Glomerular visceral epithelial cell (primary cell): ENCODE results near the gene LIPT2.
A peak's percentile ranks its signal among the peaks of the same experiment; 100 is the strongest.
"Not testable (repeated sequence)": the region's sequence is repeated elsewhere in the genome, so short reads cannot be mapped to it uniquely, and the experiment has no call there.

ENCODE experiments used
- DNase-seq: peaks from one replicate; pipeline ENCODE4 v3.0.0-alpha.2; 2016; ENCODE audit errors: extremely low spot score

Gene LIPT2

GRCh38 chr11:74492974-74493790 lies at the start of gene LIPT2:
Gene LIPT2 (minus strand): TSS chr11:74493724. CDS start chr11:74493703, 21 bp downstream.
- DNase-seq = peak; percentile 97

DNA sequence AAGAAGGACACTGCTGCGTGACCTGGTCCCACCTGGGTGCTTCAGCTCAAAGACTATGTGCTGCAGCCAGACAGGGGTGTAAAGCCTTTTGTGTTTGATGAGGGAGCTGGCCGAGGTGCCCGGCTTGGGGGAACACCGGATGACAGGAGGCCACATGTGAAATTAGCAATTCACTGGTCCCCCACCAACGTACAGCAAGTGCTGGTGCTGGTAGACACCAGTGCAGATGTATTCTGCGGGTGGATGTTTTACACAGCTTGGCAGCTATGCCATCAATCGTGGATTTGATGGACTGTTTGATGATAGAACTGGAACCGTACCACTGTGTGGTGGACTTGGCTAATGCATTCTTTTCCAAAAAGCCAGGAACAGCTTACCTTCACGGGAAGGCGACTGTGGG lies 47.9 kb upstream of the LIPT2 start:
- no peak for DNase-seq

GRCh38 chr11:74540270-74540669 lies 46.7 kb upstream of the LIPT2 start:
- no peak for DNase-seq

GRCh38 chr11:74538680-74539079 lies 45.2 kb upstream of the LIPT2 start:
- no peak for DNase-seq

DNA sequence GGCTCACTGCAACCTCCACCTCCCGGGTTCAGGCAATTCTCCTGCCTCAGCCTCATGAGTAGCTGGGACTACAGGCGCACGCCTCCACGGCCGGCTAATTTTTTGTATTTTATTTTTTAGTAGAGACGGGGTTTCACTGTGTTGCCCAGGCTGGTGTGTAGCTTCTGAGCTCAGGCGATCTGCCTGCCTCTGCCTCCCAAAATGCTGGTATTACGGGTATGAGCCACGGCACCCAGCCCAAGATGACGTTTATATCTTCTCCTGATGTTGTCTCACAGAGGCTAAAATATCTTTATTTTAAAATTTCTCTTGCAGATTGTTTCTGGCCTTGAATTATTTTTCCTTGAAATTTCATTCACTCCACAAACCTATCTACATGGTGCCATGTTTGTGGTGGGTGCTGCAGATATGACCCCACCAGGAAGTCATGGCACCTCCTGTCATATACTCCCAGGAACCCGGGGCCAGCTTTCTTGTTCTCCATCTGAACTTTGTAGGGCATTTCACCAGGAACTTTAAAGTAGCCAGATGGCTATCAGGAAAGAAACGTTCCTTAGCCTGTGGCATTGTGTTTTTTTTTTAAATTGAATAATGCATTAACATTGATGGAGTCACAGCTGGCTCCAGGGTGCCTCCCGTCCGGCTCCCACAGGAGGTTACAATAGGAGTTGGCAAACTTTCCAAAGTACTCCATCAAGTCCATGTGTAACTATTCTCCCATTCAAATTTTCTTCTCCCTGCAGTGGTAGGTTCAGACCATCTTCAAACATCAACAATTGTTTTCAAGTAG lies 42.0 kb upstream of the LIPT2 start:
- no peak for DNase-seq

- not testable (repeated sequence) for DNase-seq
These were observed 41.4 kb upstream of the LIPT2 start for GRCh38 chr11:74534946-74535275.

GRCh38 chr11:74534216-74534945 lies 40.9 kb upstream of the LIPT2 start:
- DNase-seq = no peak

- DNase-seq = no peak
These were observed 39.9 kb upstream of the LIPT2 start for GRCh38 chr11:74533421-74533820.

- DNase-seq = no peak
These were observed 39.1 kb upstream of the LIPT2 start for GRCh38 chr11:74532501-74533246.

DNA sequence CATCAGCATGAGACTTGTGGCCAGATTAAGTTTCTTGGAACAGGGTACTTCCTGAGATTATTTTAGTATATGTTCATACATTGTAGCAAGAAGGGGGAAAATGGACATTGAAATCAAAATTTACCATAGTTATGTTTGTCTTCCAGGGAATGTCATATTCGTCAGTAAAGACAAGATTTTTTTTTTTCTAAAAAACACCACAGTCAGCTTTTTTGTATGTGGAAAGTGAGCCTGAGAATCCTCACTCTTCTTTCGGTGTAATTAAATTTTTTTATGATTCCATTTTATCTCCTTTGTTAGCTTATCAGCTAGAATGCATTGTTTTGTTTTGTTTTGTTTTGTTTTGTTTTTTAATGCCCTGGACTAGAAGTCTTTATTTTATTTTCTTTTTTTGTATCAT lies 31.5 kb upstream of the LIPT2 start:
- no peak for DNase-seq

GRCh38 chr11:74524501-74524900 lies 31.0 kb upstream of the LIPT2 start:
- DNase-seq = no peak

DNA sequence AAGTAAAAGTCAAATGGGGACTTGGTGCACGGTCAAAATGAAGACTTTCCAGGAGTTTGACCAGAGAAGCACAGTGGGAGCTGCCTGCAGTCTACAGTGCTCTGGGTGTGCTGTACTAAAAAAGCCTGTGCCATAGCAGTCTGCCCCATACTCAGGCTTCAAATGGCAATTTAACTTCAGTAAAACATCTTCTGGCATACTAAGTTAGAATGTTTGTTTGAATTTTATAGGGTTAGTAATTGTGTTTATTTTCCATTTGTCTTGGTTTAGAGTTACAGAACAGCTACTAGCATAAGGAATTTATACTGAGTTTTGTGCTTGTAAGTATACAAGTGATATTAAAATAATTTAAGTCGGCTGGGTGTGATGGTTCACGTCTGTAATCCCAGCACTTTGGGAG lies 29.3 kb upstream of the LIPT2 start:
- DNase-seq = no peak

GRCh38 chr11:74521666-74522252 lies 28.2 kb upstream of the LIPT2 start:
- no peak for DNase-seq

DNA sequence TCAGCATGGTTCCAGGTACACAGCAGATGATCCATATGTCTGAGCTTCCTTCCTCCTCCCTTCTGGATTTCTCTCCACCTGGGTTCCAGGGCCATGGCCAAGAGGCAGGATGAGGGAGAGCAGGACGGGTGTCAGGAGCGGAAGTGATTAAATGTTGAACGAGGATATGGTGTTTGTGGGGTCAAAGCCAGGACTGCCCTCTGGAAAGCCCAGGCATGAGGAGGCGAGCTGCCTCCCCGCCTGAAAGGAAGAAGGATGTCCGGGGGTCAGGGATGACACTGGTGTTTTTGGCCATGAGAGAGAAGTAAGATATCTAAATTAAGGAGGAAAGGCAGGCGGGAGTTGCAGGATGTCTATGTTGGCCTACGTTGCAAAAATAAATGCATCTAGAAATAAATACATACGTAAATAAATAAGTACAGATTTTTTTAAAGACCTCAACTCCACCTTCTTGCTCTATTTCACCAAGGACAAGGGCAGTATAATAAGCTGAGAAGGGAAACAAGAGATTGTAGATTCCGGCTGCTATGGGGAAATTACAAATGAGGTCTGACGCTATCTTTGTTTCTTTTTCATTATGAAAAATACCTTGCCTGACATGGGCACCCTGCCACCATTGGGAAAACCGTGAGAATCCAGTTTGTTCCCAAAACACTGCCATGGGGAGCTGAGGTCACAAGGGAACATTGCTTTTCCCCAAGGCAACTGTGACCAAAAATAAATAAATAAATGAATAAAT lies 27.6 kb upstream of the LIPT2 start:
- DNase-seq = no peak

GRCh38 chr11:74520316-74520715 lies 26.8 kb upstream of the LIPT2 start:
- no peak for DNase-seq

- no peak for DNase-seq
These were observed 26.2 kb upstream of the LIPT2 start for GRCh38 chr11:74519710-74520109.

DNA sequence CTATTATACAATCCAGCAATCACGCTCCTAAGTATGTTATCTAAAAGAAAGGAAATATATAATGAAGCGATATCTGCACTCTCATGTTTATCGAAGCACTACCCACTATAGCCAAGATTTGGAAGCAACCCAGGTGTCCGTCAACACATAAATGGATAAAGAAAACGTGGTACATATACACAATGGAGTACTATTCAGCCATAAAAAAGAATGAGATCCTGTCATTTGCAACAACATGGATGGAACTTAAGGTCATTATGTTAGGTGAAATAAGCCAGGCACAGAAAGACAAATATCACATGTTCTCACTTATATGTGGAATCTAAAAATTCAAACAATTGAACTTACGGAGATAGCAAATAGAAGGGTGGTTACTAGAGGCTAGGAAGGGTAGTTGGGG lies 24.1 kb upstream of the LIPT2 start:
- DNase-seq = not testable (repeated sequence)

- DNase-seq = no peak
These were observed 14.1 kb upstream of the LIPT2 start for GRCh38 chr11:74507582-74507981.

DNA sequence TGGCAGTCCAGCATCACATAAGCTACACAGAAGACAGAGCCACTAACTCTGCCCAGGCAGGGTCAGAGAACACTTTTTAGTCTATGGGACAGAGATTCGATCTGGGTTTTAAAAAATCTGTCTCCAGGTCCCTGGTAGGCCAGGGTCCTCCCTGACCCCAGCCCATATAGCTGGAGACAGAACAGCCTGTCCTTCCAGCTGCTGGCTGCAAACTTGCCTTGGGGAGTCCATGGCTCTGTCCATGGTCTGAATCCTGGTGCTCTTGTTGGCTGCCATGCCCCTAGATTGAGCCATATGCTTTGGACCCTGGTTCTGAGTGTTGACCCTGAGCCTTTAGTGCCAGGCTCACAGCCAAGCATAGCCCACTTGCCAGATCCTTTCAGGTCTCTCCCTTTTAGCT lies 13.3 kb upstream of the LIPT2 start:
- DNase-seq = no peak

DNA sequence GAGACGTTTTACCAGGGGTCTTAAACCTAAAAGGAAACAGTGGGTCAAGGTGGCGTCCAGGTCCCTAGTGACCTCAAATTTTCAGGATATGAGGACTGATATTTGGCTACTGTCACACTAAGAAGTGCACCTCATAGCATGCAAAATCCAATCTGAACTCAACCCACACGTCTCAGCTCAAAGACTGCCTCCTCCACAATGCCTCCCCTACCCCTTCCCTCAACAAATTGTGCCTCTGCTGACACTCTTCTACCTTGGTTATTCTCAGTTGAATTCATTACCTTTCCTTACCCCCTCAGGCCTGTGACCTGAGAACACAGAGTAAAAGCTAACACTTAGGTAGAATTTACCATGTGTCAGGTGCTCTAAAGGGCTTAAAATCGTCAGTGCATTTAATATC lies 12.4 kb upstream of the LIPT2 start:
- no peak for DNase-seq
